Renal pelvis (tissue), 4 donors: ENCODE measurements around the gene ZDHHC18. TPM values are rescaled to one million over a fixed set of nuclear protein-coding genes. Genes with fewer than 3 reads are reported as not detected.
"Not testable (repeated sequence)": the region's sequence is repeated elsewhere in the genome, so short reads cannot be mapped to it uniquely, and the experiment has no call there.

Experiments
- DNase-seq: peaks from one replicate; pipeline ENCODE4 v3.0.0-alpha.2; 2013
- polyA plus RNA-seq, 3 donors: library from polyadenylated mRNA; unstranded; fragments of 120-200 nt; gene quantifications; one replicate each; pipeline ENCODE4 v1.2.1, GENCODE V29; 2013; ENCODE audit not compliant: insufficient read length in 3 of 3

The ZDHHC18 gene
- polyA plus RNA-seq, 3 donors, result 22.9 to 25.9 (median 25.4) TPM

DNA sequence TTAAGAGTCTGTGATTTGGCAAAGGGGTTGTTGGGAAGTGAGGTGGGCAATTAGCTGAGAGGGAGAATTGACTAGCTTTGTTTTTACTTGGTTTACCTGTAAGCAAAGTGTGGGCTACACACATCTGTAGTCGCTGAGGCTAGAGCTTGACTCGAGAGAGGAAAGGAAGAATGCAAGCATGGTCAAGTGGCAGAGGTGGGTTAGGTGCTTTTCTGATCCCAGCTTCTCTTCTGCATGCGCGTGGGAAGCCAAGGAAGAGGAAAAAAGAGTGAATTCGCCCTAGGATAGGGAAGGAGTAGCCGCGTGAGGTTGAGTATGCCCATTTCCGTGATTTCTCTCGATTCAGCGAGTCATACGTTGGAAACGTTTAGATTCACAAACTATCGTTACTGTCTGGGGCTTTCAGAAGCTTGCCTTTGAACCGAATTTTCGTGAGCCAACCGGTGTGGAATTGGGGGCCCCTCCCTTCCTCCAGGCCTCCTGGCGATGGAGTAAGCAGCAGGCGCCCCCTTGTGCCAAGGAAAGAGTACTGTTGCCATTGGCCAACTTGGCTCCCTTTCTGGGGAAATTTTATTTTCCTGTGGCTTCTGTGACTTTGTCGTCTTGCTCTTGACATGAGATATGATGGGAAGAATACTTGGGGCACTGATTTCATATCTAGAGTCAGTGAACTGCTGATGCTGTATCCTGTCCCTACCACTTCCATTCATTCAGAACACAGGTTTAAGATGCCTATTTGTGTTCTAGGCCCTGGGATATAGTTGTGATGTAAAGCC is 37.5 kb upstream of the ZDHHC18 start:
- DNase-seq, result peak; percentile 82

DNA sequence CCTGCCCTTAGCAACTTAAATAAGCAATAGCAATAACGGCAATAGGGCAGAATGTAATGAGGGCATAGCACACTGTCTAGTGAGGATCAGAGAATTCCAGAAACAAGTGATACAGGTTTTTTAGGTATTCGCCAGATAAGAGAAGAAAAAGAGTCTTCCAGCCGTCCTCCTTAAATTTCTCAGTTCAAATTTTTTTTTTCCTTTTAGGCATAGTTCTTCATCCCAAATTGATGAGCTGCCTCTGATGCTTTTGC is 36.9 kb upstream of the ZDHHC18 start:
- DNase-seq, result no peak

DNA sequence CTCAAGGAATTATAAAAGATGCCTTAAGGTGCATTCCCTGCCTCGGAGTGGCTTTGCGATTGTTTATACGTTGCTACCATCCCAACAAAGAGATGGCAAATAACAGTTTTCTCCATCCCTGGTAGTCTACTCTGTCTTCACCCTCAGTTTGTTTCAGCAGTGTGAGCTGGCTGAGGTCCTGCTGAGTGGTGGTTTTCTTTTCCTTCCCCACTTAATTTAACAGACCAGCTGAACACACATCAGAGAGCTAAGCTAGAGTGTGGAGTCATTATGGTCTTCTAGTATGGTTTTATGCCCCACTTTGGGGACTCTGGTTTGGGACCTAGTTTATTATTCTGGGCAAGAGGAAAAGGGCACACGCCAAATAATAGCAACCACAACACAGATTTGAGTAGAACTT is 36.6 kb upstream of the ZDHHC18 start:
- no peak for DNase-seq

DNA sequence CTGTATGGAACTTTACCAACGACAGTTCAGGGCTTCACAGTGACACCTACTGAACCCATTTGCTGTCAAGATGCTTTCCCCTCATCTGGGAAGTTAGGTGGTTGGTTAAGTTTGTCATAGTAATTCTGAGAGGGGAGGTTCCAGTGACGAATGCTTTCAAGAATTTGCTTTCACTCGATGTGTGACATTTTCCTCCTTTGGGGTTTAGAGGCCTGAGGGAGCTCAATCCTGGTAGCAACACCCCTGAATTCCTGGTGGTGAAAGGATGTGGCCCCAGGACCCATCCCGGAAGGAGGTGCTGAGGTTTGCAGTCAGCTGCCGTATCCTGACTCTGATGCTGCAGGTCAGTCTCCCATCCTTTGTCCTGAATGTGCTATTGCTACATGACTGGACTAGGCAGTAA is 35.9 kb upstream of the ZDHHC18 start:
- DNase-seq, result no peak

DNA sequence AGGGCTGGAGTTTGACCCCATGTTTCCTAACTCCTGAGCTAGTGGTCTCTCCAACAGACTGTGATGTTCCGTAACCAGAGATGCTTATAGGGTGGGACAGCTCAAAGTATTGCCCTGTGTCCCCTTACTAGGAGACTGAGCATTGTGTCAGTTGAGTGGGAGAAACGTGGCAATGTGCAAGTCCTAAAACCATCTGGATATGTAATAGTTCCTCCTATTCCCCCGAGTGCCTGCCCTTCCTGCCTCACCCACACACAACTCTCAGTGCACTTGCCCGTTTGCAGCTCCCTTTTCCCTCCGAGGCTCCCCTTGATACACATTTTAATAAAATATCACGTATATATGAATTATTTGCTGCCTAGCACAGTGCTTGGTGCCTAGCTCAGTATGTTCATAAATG is 35.3 kb upstream of the ZDHHC18 start:
- no peak for DNase-seq

DNA sequence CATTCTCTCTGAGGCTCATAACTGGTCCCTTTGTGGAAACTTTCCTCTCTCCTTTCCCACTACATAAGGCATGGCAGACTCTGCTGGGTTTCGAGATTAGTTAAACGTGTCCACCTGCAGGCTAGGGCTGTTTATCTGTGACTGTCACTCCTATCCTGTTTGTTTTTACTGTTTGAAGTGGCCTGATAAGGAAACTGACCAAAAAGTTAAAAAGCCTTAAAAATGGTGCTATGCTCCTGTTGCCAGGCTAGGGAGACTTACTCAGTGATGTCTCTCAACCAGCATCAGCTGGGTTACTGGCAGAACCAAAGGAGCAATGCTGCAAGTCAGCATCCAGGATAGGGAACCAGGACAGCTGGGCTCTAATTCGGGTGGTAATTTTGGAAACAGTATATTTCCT is 34.9 kb upstream of the ZDHHC18 start:
- no peak for DNase-seq

DNA sequence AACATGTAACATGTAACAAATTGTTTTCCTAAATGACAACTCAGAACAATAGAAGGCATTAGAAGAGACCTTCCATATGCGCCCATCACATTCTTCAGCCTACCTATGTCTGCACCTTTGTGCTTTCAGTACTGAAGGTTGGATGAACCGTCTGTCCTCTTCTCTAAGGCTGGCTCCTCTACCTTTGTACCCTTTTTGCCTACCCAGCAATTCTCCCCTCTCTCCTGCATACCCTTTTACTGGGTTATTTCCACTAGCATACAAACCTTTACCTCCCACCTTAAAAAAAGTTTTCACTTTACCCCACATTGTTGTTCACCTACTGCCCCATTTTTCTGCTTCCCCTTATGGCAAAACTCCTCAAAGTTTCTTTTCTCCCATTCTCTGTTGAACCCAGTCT is 33.6 kb upstream of the ZDHHC18 start:
- DNase-seq, result no peak

DNA sequence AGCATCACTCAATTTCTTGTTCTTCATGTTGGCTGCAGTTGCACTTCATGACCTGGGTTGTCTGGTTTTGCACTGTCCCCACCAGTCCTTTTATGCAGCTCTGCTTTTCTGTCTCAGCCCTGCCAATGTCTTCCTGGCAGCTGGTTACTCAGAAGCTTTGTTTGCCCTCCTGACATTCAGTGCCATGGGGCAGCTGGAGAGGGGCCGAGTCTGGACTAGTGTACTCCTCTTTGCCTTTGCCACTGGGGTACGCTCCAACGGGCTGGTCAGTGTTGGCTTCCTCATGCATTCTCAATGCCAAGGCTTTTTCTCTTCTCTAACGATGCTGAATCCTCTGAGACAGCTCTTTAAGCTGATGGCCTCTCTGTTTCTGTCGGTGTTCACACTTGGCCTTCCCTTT is 32.1 kb upstream of the ZDHHC18 start:
- DNase-seq, result no peak

DNA sequence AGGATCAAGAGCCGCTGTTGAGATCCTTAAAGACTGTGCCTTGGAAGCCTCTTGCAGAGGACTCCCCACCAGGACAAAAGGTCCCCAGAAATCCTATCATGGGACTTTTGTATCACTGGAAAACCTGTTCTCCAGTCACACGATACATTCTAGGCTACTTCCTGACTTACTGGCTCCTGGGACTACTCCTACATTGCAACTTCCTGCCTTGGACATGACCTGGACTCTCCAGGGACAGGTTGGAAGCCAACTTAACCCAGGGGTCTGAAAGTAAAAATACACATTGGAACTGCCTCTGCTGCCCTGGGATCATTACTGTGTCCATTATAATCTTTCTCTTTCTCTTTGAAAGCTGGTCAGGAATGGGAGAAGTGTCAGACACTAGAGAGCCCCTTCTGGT is 28.9 kb upstream of the ZDHHC18 start:
- DNase-seq, result no peak

DNA sequence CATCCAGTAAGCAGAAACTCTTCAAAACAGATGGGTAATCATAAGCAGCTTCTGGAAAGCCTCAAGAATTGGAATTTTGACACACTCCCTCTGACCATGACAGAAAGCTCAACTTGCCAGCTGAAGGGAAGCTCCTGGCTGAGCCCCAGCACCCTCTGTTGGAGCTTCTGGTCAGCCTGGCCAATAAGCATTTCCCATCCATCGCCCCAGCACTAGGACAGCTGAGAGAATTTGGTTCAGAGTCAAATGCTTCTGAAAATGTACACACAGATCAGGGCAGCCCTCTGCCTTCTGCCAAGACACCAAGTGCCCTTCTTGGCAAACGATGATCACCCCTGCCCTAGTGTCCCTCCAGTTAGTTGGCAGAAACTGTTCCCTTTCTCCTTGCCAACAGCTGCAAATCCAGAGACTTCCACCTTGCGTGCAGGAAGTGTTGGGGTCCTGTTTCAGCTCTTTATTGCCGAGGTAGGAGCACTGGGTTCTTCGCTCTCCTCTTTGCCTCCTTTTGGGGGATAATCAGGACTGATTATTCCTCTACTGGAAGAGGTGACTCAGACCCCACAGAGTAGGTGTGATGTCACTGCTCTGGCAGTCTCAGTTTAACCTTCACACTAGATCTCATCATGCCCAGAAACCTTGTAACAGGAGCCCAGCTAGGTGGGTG is 26.9 kb upstream of the ZDHHC18 start:
- no peak for DNase-seq

DNA sequence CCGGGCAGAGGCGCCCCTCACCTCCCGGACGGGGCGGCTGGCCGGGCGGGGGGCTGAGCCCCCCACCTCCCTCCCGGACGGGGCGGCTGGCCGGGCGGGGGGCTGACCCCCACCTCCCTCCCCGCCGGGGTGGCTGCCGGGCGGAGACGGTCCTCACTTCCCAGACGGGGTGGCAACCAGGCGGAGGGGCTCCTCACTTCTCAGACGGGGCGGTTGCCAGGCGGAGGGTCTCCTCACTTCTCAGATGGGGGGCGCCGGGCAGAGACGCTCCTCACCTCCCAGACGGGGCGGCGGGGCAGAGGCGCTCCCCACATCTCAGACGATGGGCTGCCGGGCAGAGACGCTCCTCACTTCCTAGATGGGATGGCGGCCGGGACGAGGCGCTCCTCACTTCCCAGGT is 22.6 kb upstream of the ZDHHC18 start:
- not testable (repeated sequence) for DNase-seq

DNA sequence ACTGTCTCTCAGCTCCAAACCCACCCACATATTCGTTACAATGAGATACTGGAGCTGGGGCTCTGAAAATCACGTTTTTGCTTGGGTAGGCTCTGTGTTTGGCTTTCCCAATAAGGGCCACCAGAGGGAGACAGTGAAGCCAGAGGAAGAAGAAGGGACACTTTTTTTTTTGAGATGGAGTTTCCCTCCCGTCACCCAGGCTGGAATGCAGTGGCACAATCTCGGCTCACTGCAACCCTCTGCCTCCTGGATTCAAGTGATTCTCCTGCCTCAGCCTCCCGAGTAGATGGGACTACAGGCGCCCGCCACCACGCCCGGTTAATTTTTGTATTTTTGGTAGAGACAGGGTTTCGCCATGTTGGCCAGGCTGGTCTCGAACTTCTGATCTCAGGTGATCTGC is 16.4 kb upstream of the ZDHHC18 start:
- DNase-seq, result peak; percentile 76

DNA sequence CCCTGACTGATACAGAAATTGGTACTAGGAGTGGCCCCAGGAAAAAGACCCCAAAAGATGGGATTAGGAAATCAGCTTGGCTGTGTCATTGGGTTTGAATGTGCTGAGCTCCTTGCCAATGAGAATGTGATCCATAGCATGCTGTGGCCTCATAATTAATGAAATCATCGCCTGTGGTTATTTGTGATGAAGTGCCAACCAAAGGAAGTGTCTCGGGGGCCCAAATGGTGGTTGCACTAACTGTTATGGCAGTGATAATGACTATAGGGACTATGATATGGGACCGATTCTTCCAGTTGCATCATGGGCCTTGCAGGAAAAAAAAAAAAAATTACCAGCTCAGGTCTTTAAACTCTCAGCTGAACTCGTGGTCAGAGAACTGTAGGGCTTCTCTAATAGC is 15.4 kb upstream of the ZDHHC18 start:
- DNase-seq, result no peak

DNA sequence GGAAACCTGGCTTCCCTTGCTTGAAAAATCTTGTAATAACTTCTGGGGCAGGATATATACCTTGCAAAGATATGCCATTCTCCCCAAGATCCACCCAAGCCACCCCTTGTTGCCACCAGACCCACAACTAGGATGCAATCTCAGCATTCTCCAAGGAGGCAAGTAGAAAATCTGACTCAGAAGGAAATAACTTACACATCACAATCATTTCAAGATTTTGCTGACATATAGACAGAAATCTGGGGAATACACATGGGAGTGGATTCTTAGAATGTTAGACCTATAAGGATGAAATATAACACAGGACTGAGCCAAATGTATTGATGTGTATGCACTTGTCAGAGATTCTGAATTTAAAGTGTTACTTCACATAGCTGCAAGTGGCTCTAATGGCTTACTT is 14.8 kb upstream of the ZDHHC18 start:
- no peak for DNase-seq

DNA sequence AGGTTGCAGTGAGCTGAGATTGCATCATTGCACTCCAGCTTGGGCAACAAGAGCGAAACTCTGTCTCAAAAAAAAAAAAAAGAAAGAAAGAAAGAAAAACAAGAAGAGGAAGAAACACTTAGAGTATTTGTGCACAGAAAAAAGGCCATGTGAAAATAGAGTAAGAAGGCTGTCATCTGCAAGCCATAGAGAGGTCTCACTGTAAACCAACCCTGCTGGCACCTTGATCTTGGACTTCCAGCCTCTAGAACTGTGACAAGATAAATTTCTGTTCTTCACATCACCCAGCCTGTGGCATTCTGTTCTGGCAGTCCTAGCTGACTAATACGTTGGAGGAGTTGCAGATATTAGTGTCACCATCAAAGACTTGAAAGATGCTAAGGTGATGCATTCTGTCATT is 12.1 kb upstream of the ZDHHC18 start:
- DNase-seq, result no peak

DNA sequence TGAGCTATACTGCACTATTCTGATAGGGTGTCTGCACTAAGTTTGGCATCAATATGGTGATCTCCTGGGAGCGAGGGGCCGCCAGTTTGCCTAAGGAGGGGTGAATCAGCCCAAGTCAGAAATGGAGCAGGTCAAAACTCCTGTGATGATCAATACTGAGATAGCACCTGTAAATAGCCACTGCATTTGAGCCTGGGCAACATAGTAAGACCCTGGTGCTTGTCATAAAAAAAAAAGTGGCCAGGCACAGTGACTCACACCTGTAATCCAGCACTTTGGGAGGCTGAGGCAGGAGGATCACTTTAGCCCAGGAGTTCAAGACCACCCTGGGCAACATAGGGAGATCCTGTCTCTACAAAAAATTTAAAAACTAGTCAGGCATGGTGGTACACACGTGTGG is 11.6 kb upstream of the ZDHHC18 start:
- DNase-seq, result no peak

DNA sequence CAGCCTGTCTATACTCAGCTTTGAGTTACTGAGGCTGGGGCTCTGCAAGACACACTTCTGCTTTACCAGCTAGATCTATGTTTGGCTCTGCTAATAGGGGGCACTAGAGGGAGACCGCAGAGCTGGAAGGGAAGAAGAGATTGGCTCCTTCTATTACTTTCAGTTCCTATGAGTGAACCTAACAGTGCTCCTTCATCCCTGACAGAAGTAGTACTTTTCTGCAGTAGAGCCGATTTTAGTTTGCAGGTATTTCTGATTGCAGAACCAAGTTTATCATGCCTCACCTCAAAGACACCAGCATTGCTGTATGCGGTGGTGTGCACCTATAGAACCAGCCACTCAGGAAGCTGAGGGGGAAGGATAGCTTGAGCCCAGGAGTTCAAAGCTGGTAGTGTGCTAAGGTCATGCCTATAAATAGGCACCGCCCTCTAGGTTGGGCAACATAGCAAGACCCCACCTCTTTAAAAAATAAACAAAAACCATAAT is 5.7 kb upstream of the ZDHHC18 start:
- DNase-seq, result no peak

DNA sequence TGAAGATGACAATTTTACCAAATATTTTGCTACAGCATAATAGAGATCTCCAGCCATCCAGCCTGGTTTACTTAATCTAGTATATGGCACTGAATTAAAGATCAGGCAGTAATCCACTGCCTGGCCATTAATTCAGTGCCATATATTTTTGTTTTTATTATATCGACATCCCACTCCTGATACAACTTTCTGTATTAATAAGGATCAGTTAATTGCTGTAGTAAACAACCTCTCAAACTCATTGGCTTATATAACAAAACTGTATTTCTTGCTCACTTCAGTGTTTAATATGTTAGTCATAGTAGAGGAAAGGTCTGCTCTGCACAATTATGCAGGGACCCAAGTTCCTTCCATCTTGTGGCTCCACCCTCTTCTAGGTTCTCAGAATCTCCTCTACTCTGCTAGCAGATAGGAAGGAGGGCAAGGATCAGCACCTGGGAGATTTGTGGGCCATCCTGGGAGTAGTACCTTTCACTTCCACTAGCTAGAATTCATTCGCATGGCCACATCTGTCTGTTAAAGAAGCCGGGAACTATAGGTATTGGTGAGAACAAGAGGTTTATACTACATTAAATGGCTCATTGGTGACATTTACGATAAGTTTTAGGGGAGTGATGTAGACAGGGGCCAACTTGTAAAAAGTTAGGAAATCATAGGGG is 3.6 kb upstream of the ZDHHC18 start:
- no peak for DNase-seq

DNA sequence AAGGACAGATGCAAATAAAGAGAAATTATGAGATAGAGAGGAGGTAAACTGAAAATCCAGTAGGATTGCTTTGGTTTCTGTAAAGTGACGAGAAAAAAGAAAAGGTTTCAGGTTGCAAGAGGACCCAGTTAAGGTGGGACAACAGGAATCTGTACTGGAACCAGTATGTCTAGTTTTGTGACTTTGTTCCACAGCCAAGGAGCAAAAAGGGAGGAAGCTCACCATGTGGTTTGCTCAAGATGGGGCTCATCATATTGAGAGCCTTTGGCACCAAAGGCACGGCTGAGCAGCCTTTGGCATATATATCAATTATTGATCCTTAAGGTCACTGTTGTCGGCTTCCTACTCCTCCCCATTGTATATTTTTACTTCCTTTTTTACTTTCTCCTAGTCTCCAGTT is 1.8 kb upstream of the ZDHHC18 start:
- DNase-seq, result no peak

DNA sequence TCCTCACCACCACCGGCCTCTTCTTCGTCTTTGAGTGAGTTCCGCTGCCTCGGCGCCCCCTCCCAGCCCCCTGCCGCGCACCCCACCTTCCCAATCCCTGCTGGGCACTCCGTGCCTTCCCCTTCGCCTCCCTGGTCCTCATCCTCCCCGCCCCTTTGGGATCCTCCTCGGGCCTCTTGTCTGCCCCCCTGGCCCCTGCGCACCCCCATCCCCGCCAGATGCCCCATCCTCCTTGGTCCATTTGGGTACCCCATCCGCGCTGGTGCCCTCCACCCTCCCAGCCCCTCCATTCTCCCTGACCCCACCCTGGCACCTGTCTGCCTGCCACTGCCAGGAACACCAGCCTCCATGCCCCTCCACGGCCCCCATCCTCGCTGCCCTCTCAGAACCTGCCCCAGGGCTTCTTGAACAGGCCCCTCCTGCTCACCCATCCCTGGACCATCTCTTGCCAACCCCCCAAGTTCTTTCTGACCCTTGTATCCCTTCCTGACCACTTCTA is 667 bp downstream of the ZDHHC18 start:
- DNase-seq, result no peak

DNA sequence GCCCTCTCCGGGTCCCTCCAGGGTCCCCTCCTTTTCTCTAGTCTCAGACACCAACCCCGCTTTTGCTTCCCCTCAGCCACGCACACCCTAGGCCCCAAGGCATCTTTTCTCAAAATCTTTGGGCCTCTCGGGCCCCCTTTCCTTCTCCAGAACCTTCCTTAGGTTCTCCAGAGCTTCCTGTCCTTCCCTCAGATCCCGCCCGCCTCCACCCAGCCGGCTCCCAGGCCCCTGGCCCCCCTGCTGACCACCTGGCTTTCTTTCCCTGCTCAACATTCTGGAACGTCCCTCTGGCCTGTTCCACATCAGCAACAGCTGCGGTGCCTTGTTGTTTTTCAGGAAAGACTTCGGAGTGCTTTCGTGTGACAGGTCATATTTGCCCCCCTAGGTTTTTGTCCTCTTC is 1.2 kb downstream of the ZDHHC18 start:
- peak; percentile 49 for DNase-seq

DNA sequence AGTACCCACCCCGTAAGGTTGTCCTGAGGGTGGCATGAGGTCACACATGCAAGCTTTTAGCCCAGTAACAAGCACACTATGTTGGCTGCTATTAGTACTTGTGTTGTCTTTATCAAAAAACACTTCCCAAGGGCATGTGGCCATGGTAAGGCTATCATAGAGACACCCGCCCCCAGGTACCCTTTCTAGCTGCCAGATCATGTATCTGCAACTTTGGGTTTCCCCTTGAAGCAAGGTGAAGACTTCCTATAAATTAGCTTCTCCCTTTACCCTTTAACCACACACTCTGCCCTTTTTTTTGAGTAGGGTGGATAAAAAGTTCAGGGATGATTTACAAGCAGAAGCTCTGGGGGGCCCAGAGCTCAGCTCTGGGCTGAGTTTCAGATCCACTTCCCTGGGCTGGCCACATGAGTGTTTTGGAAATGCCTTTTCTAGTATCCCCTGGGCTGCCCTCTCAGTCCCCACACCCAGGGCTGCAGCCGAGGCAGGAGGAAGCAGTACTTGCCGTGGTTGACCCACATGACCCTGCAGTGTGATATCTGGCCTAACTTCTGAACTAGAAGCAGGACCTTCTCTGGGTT is 2.0 kb downstream of the ZDHHC18 start:
- DNase-seq, result no peak
